GM21360 (cell line): Measurements from ENCODE around the gene ZNF621.
"Not testable (repeated sequence)": the region's sequence is repeated elsewhere in the genome, so short reads cannot be mapped to it uniquely, and the experiment has no call there.

Experiments used
- ATAC-seq: cut with Tn5 transposase; IDR thresholded peaks from one replicate; pipeline ENCODE4 v1.9.1; 2021; ENCODE audit warnings: mild to moderate bottlenecking, moderate library complexity; ENCODE audit not compliant: unreplicated experiment

ZNF621 gene

GRCh38 chr3:40532252-40532651 lies 7.5 kb downstream of the ZNF621 start:
- no peak for ATAC-seq

DNA sequence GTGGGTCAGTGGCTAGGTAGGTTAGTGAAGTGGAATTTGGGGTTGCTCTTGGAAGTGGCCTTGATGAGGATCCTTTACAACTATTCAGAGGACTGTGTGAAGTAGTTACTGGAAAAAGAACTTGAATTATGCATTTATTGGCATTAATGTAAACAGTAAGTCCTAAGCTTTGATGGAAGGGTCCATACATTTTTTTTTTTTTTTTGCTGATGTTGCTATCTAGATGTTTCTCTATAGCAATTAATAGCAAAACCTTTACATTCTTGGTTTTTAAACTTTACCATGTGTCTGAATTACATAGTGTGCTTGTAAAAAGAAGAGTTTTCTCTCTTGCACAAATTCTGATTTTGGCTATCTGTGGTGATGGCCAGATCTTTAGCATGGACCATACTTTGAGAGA lies 9.5 kb downstream of the ZNF621 start:
- no peak for ATAC-seq

DNA sequence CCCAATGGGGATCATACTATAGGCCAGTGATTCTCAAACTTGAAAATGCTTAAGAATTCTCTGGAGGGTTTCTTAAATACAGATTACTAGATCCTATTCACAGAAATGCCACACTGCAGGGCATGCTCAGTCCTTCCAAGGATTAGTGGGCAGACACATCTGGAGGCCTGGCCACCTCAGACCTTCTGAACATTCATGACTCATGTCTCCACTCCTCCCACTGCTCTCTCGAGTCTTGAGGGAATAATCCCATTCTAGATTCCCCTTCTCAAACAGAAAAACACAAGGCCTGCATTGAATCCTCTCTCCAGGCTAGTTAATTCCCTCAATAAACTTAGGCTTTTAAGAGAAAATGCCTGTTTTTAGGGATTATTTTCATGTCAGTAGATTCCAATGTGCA lies 22.1 kb downstream of the ZNF621 start:
- no peak for ATAC-seq

GRCh38 chr3:40550167-40550566 lies 25.4 kb downstream of the ZNF621 start:
- no peak for ATAC-seq

GRCh38 chr3:40557575-40558161 lies 32.9 kb downstream of the ZNF621 start:
- no peak for ATAC-seq

GRCh38 chr3:40562482-40562881 lies 37.7 kb downstream of the ZNF621 start:
- not testable (repeated sequence) for ATAC-seq

DNA sequence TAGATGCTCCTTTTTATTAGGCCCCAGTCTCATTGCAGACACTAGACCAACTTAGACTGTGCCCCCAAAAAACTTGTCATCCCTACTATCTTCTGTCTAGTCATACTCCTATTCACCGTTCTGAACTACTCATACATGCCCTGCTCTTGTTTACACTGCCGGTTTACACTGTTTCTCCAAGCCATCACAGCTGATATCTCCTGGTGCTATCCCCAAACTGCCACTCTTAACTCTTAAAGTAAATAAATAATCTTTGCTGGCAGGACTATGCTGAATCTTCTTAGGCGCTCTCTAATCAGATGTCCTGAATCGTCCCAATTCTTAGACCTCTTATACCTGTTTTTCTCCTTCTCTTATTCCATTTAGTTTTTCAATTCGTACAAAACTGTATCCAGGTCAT lies 40.9 kb downstream of the ZNF621 start:
- not testable (repeated sequence) for ATAC-seq

DNA sequence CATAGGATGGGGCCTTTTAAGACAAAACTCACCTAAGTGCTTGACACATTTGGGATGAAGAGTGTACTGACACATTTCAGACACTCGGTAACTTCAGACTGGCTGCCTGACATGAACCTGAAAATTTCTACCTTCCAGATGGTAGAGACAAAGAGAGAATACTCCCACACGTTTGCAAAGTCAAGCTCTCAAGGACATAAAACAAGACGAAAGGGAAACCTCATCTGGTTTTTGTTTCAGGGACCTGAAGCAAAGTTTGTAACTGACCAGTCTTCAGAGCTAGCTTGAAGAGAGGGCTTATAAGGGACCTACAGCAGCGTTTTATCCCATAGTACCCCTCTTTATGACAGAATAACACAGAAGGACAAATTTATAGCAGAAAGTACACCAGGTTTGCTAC lies 41.9 kb downstream of the ZNF621 start:
- ATAC-seq = no peak

- ATAC-seq = no peak
Observed at GRCh38 chr3:40572588-40572987, 47.8 kb downstream of the ZNF621 start.

DNA sequence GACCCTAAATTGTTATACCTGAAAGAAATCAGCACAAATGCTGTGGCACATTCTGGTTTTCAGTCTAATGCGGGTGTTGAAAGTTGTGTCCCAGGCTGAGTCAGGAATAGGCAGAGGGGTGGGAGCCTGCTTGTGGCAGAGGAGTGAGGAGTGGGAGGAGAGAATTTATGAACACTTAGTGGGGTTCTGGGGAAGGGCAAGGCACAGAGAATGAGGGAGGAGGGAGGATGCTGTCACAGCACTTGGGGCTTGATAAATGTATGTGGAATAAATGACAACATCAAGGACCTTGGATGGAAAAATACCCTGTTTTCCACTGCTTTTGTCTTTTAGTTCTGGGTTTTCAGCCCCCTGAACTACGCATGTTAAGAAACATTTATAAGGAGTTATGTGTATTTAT lies 49.3 kb downstream of the ZNF621 start:
- ATAC-seq = no peak

GRCh38 chr3:40574661-40575060 lies 49.9 kb downstream of the ZNF621 start:
- no peak for ATAC-seq

DNA sequence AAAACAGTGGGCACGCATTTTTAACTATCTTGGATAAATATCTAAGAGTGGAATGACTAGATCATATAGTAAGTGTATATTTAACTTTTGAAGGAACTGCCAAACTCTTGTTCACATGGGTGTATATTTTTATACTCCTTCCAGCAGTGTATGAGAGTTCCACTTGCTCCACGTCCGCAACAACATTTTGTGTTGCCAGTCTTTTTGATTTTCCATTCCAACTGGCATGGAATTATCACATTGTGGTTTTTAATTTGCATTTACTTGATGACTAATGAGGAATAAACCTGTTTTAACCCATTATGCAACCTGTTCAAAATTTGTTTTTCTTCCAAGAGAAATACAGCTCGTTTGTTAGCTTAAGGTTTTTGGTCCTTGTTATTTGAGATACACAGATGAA lies 51.6 kb downstream of the ZNF621 start:
- no peak for ATAC-seq

GRCh38 chr3:40580494-40581091 lies 55.8 kb downstream of the ZNF621 start:
- no peak for ATAC-seq

GRCh38 chr3:40581166-40581565 lies 56.4 kb downstream of the ZNF621 start:
- no peak for ATAC-seq

DNA sequence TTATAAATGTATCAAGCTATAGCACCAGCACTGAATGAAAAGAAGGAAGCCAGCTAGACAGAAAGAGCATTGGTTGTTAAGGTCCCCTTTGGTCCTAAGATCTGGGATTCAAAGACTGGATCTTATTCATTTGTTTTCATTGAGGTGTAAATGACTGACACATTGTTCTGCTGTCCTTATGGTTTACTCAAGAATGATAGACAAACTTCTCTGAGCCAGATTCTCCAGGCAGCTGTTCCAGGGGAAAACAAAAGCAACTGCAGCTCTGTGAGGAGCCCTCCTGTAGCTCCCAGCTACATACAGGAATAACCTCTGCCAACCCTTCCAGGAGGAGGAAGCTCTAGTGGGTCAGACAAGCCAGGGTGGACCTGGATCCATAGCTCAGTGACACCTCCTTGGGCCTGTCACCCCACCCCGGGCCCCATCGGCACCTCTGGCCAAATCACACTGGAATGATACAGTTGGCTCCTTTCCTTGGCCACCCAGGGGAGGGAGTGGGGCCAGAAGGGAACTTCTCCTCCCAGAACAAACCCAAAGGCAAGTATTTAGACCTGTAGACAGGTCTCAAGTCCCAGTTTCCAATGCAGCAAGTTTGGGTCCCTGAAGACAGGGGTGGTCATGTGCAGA lies 57.8 kb downstream of the ZNF621 start:
- ATAC-seq = no peak

DNA sequence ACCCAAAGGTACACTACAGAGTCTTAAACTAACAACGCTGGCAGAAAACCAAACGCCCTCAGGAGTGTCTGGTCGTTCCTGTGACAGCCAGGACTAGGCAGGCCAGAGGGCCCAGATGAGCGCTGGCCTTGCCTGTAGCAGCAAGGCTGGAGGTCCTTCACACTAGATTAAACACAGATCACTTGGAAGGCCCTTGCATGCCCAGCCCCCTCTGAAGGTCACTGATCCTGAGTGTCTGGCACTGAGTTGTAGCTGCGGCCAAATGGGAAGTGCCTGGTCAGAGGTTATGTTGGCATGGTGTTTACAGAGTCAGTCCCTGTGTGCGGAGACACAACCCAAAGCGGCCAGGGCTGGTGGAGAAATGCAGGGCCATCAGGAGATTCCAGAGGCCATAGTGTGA lies 58.9 kb downstream of the ZNF621 start:
- ATAC-seq = no peak

DNA sequence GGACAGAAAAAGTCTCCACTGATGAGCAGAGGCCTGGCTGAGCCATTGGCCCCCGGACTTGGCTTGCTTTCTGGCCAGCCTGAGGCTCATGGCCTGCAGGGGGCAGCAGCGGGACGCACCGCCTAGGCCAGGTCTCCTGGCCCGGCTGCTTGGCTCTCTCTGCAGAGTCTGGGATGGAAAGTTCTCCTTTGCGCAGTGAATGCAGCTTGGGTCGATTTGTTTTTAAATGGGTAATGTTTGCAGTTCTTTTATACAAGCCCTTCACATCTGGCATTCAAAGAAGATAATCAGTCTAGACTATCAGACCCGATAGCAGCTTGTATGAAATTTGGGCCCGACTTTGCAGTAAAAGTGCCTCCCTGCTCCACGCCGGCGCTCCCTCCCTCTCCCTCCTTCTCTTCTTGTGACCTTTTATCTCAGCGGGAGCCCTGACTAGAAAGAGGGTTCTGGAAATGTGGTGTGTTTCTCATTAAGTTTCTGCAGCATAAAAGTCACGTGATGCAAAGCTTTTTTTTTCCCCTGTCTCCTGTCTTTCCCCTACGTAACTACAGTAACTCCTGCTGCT lies 59.9 kb downstream of the ZNF621 start:
- peak; percentile 60 for ATAC-seq

GRCh38 chr3:40585381-40586016 lies 60.7 kb downstream of the ZNF621 start:
- peak; percentile 52 for ATAC-seq

DNA sequence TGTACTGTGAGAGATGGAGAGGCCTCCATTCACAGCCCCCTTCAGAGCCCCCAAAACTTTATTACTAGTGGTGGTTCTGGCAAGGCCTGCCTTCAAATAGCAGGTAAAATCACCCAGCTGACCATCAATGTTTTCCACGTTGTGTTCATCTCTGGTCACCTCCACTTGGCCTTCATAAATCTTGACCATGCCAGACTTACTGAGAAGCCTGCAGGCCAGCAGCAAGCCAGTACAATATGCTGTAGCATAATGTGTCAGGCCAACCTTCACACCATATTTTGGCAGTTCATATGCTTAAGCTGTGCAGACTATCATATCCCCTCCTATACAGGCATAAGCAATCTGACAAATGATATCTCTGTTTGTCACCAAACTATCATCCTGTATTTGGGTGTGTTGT lies 62.1 kb downstream of the ZNF621 start:
- ATAC-seq = no peak

DNA sequence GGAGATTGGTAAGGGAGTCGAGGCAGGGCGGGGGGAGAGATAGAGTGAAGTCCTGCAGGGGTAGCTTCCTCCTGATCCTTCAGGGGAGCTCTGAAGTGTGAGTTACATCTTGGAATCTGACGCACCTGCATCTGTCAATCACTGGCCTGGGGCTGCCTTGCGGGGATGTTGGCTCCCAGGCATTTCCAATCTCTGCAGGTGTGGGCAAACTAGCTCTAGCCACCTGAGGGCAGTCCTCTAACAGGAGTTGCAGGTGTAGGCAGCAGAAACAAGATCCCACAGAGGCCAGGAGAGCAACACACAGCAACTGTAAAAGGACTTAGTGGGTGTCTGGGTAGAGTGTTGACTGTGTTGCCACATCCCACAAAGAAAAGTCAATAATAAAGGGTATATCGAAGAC lies 63.6 kb downstream of the ZNF621 start:
- no peak for ATAC-seq
